ENCODE data around the gene TMEM184B.

TMEM184B gene

DNA sequence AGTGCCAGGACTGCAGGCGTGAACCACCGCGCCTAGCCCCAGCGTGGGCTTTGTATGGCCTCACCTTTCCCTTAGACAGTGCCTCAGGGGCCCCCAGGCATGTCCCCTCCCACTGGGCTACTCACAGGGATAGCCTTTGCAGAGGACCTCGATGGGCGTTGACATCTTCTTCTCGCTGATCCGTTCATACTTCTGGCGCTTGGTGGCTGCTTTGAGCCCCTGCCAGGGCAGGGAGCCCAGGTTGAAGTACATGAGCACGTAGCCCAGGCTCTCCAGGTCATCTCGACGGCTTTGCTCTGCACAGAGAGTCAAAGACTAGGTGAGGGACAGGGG, 26.9 kb upstream of the TMEM184B start:
- no peak overlapping the region for H3K4me3 ChIP-seq (ENCODE audit: low read length)
- TF ChIP-seq ZNF274 (IDR thresholded peaks at IDR 0.05; ENCODE audit: low read depth, low read length), result no peak

DNA sequence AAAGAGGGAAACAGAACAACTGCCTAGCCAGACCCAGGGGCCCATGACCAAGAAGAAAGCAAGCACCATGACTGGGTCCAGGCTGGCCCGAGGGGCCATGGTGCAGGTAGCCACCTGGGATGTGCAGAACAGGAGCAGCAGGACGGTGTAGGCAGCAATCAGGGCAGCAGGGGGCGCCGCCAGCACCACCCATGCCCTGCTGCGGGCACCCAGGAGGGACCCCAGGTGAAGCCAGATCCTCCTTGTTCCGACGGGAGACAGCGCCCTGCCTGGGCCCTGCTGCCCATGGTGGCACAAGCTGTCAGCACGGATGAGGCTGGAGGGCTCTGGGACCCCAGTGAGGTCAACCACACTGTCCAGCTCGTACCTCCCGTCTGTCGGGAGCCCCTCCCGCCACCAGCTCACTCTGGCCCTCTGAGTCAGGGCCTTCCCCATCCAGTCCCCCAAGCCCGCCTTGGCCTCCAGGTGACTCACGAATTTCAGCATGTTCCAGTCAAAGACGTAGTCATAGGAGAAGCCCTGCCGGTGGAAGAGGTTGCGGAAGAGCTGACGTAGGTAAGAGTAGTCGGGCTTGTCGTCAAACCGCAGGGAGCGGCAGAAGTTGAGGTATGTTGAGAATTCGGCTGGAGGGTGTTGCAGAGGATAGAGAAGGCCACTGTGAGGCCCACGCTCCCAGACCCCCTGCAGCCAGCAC, 25.6 kb upstream of the TMEM184B start:
- no peak overlapping the region for H3K4me3 ChIP-seq (ENCODE audit: low read length)
- TF ChIP-seq ZNF274 (IDR thresholded peaks at IDR 0.05; ENCODE audit: low read depth, low read length), result no peak

DNA sequence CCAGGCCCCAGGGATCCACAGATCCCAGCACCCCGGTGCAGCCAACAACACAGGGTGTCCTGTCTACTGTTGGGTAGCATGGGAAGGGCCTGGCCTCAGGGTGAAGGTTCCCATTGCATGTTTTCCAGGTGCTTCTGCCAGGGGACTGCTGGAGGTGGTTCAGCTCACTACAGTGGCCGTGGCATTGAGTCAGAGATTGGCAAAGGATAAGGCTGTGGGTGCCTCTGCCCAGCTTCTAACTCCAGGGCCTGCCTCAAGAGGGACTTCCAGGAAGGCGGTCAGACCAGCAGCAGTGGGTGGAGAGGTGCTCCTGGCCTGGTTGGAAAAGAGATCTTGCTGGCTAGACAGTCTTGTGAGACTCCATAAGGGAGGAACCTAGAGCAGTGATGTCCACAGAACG, 23.6 kb upstream of the TMEM184B start:
- TF ChIP-seq ZNF274 (IDR thresholded peaks at IDR 0.05; ENCODE audit: low read depth, low read length), result no peak
- H3K4me3 ChIP-seq (ENCODE audit: low read length), result no peak overlapping the region

DNA sequence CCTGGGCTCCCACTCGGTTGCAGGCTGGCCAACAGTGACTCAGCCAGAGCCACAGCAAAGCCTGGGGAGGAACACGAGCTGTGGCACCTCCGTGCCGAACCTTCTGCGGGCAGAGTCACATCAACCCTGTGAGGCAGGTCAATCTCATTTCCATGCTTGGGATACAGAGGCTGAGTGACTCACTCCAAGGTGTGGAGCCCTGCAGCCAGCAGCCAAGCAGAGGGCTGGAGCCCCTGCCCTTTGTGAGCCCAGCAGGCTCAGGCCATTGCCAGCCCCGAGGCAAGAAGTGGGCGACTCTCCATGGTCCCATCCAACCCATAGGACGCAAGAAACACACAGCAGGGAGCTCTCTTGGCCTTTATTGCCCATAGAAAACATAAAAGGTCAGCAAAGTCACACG, 23.1 kb upstream of the TMEM184B start:
- TF ChIP-seq ZNF274 (IDR thresholded peaks at IDR 0.05; ENCODE audit: low read depth, low read length), result no peak
- H3K4me3 ChIP-seq (ENCODE audit: low read length), result no peak overlapping the region

DNA sequence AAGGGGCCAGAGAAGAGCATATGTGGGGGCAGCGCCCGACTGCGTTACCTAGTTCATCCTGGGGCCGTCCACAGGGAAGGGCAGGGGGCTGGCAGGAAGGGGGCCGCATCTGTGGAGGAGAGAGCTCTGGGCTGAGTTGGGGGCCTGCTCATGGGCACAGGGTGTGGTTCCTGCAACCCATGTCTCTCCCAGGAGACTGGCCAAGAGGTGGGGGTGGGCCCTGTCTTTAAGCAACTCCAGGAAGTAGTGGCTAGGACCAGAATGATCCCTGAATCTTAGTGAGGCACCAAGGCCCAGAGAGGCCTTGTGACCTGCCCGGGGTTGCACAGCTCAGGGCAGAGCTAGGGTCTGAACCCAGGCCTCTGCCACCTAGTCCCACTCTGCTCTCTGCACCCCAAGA, 22.5 kb upstream of the TMEM184B start:
- TF ChIP-seq ZNF274 (IDR thresholded peaks at IDR 0.05; ENCODE audit: low read depth, low read length), result no peak
- no peak overlapping the region for H3K4me3 ChIP-seq (ENCODE audit: low read length)

DNA sequence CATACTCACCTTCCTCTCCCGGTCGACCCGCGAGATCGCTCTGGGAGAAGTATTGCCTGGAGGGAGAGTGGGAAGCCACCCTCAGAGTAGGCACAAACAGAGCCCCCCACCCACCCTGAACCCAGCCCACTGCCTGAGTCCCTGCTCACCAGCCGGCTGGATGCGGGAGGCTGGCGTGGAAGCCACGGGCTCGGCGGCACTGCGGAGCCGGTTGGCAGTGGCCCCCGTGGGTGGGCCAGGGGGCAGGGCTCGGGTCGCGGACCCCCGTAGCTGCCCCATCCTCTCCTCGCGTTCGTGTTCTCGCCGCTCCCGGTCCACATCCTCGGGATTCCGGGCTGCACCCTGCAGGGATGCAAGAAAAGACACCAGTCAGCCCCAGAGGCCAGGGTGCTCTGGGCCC, 21.4 kb upstream of the TMEM184B start:
- no peak overlapping the region for H3K4me3 ChIP-seq (ENCODE audit: low read length)
- no peak for TF ChIP-seq ZNF274 (IDR thresholded peaks at IDR 0.05; ENCODE audit: low read depth, low read length)

DNA sequence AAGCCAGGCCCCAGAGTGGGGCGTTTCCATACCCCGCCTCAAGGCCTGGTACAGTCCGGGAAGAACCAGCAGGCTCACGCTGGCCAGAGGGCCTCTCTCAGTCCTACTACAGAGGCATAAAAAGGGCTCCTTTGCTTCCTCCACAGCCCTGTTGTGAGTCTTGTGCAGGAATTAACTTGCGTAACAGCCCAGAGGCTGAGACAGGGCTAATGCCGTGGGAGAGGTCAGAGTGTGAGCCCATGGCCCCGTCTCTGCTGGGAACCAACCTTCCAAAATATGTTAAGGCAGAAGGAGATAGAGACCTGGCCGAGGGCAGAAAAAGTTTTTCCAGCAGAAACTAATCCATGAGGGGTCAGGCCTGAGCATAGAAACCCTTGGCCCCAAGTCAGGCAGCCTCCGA, 19.9 kb upstream of the TMEM184B start:
- no peak for TF ChIP-seq ZNF274 (IDR thresholded peaks at IDR 0.05; ENCODE audit: low read depth, low read length)
- no peak overlapping the region for H3K4me3 ChIP-seq (ENCODE audit: low read length)

DNA sequence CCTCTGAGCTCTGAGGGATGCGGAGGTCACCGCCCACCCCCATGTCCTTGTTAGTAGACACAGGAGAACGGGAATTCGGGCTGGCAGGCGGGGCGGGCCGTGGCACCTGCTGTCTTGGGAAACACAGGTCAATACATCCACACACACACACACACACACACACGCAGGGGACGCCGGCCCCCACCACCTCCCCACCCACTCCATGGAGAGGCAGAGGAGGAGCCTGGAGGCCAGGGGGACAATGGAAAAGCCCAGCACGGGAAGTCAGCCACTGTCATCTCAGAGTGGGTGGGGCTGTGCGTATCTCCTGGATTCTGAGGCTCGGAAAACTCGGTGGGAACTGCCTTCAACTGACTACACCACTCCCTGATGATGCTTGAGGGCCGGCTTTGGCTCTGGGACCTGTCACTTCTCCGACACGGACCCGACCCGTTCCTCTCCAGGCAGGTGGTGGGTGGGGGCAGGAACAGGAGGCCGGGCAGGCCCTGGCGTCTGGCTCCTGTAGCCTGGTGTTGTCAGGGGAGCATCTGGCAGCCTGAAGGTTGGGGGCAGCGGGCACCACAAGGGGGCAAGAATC, 18.5 kb upstream of the TMEM184B start:
- no peak overlapping the region for H3K4me3 ChIP-seq (ENCODE audit: low read length)
- no peak for TF ChIP-seq ZNF274 (IDR thresholded peaks at IDR 0.05; ENCODE audit: low read depth, low read length)

DNA sequence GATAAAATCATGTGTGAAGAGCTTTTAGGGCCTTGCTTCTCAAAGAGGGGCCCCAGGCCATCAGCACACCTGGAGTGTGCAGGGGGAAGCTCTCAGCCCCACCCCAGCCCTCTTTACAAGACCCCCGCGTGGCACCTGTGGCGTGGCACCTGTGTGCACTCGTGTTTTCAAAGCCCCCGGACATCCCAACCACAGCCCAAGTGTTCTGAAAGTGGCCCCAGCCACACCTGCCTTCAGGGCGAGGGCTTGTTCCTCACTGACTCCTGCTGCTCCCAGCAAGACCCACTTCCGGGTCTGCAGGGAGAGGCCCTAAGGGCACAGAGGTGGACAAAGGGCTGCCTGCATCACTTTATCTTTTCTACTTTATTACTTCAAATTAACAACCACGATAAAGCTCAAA, 17.5 kb upstream of the TMEM184B start:
- TF ChIP-seq ZNF274 (IDR thresholded peaks at IDR 0.05; ENCODE audit: low read depth, low read length), result no peak
- no peak overlapping the region for H3K4me3 ChIP-seq (ENCODE audit: low read length)

DNA sequence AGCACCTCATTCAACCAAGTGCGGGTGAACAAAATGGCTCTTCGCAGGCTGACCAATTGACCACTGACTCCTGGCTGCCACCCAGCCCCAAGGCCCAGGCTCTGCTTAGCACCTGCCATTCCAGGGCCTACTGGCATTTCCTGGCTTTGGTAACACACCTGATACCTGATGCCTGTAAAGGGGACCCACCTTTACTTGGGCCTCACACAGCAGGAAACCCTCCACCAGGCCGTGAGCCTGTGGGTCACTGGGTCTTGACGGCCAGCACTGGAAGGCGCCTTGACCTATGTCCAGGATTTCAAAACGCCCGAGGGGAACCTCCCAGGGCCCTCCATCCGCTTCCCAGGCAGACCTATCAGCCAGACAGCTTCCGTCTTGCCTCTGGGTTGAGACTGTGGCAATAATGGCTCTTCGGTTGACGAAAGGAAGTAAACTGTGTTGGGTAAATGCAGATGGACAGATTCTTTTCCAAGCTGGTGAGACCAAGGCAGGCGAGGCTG, 16.8 kb upstream of the TMEM184B start:
- TF ChIP-seq ZNF274 (IDR thresholded peaks at IDR 0.05; ENCODE audit: low read depth, low read length), result no peak
- no peak overlapping the region for H3K4me3 ChIP-seq (ENCODE audit: low read length)

DNA sequence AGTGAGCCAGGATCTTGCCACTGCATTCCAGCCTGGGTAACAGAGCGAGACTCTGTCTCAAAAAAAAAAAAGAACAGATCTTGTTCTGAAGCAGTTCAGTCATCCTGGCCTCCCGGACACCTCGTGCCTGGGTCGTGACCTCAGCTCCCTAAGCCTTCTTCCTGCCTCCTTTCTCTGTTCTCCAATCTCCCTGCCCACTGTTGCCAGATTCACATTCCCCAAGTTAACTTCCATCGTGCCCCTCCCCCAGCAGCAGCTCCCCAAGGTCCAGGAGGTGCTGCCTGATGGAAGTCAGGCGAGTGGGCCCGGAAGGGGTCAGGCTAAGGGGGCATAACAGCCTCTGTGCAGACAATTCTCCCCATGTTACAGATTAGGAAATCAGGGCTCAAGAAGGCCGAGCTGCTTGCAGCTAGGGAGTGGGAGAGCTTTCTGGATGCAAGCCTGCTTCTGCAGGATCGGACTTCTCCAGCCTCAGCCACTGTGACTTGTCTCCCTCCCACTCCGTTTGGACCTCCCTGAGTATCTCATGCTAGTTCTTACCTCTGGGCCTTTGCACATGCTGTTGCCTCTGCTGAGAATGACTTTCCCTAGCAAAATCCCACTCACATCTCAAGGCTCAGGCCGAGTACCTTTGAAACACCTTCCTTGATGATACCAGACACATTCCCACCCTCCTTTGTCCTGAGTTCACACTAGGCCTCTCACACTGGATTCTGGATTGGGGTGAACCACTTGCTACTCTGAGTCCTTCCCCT, 14.3 kb upstream of the TMEM184B start:
- H3K4me3 ChIP-seq (ENCODE audit: low read length), result no peak overlapping the region
- no peak for TF ChIP-seq ZNF274 (IDR thresholded peaks at IDR 0.05; ENCODE audit: low read depth, low read length)

DNA sequence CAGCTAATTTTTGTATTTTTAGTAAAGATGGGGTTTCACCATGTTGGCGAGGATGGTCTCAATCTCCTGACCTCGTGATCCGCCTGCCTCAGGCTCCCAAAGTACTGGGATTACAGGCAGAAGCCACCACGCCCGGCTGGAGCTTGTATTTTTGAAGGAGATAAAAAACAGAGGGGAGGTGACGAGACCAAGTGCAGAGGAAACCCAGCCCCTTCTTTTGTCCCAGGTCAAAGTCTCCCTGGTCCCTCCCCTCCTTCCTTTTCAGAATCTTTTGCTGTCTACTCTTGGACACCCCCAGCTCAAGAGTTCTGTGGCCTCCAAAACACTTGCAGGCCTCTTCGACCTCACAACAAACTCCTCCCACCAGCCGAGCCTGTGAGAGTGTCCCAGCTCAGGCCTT, 12.2 kb upstream of the TMEM184B start:
- no peak overlapping the region for H3K4me3 ChIP-seq (ENCODE audit: low read length)
- no peak for TF ChIP-seq ZNF274 (IDR thresholded peaks at IDR 0.05; ENCODE audit: low read depth, low read length)

DNA sequence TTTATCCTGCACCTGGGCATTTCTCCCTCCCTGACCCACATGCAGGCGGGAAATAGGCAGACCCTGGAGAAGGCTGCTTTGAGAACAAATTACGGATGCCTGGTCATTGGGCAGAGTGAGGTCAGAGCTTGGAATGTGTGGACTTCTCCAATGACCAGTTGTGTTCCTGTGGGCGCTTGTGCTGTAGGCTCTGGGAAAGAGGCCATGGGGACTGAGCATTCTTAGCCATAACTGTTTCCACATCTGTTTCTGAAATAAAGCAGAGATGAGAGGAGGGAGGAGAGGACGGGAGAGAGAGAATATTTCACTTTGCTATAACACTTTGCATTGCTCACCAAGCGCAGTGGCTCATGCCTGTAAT, 11.2 kb upstream of the TMEM184B start:
- no peak for TF ChIP-seq ZNF274 (IDR thresholded peaks at IDR 0.05; ENCODE audit: low read depth, low read length)

DNA sequence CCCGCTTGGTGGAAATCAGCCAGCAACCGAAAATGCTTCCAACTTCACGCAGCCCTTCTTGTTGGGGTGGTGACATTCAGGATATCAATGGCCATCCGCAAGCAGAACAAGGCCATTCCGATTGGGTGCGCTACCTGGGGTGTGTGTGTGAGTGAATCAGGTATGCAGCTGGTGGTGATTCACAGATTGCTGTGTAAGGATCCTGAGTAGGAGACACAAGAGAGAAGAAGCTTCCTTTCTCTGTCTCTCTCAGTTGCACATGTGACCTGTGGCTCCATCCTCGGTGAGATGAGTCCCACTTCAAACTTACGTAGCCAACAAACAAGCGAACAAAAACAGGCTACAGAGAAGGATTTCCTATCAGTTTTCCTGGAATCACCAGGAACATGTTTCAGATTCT, 9.6 kb upstream of the TMEM184B start:
- H3K4me3 ChIP-seq (ENCODE audit: low read length), result no peak overlapping the region
- TF ChIP-seq ZNF274 (IDR thresholded peaks at IDR 0.05; ENCODE audit: low read depth, low read length), result no peak

More for the DNA sequence above, 11.2 kb upstream of the TMEM184B start:
- H3K4me3 ChIP-seq (ENCODE audit: low read length), result no peak overlapping the region

DNA sequence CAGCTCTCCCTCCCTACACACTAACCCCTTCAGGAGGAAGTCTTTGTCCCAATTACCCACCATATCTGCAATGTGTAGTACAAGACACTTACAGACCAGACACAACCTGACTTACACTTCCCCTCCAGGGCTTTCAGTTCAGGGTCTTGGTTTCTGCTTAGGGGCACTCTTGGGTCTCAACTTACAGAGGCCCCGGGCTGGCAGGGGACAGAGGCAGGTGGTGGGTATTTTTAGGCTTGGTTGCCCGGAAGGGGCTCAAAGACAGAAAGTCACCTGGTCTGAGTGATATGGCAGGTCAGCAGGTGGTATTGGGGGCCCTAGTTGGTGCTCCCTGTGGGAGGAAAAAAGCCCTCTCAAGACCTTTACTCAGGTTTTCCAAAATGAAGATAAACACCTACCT, 3.4 kb upstream of the TMEM184B start:
- no peak for TF ChIP-seq ZNF274 (IDR thresholded peaks at IDR 0.05; ENCODE audit: low read depth, low read length)

More for the DNA sequence above, 3.4 kb upstream of the TMEM184B start:
- no peak overlapping the region for H3K4me3 ChIP-seq (ENCODE audit: low read length)
